ENCODE data around the gene FANCG.
A peak's percentile ranks its signal among the peaks of the same experiment; 100 is the strongest.

The FANCG gene

DNA sequence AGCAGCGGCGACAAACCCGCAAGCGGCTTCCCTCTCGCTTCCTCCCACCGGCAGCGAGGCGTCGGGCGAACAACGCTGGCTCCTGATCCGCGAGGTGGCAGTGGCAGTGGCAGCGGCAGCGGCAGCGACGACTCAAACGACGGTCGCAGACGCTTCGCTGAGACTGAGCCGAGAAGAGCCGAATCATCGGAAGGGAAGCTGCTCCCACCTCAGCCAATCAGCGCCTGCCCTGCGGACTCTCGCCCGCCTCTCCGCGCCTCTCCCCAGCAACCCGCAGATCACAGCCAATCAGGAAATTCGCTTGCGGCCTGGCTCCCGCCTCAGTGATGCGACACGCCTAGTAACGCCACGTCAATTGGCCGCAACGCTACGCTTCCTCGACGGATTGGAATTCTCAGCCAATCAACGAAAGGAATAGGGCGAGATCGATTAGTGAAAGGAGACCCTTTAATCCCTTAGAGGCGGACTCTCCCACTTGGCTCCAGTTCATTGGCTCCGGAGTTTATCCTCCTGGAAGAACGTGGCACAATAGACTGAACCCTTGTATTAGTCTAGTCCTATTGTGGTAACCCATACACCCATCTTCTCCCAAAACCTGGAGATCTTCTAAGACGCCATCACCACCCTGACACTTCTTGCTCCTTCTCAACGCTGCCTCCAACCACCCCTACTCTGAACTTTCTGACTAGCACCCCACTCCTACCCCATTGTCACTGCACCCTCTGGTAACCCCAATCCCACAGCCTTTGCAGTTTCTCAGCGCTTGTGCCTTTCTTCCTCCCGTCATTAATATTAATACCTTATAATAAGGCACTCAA is 7.1 kb downstream of the FANCG start, which contains the start of gene VCP:
Gene VCP (minus strand): TSS at position 165 of the 818 bp plus-strand sequence. CDS start 272 bp downstream, outside the sequence.
- Histone ChIP-seq H3K9me3 (ENCODE audit: severe bottlenecking) (no peaks in the 10 kb centered on the region), H3K27ac (ENCODE audit: poor library complexity, severe bottlenecking) (peak within 1 kb of the TSS; percentile 93), H3K36me3 (ENCODE audit: low read depth) (peaks cover 65% of the 10 kb centered on the region), H3K27me3 (ENCODE audit: insufficient read depth, poor library complexity, severe bottlenecking) (no peaks in the 10 kb centered on the region), H3K4me1 (ENCODE audit: insufficient read depth, poor library complexity, severe bottlenecking) (peaks cover 17% of the 10 kb centered on the region), H3K4me3 (ENCODE audit: severe bottlenecking) (peak within 1 kb of the TSS; percentile 89)
- TF ChIP-seq, protein P1, sequence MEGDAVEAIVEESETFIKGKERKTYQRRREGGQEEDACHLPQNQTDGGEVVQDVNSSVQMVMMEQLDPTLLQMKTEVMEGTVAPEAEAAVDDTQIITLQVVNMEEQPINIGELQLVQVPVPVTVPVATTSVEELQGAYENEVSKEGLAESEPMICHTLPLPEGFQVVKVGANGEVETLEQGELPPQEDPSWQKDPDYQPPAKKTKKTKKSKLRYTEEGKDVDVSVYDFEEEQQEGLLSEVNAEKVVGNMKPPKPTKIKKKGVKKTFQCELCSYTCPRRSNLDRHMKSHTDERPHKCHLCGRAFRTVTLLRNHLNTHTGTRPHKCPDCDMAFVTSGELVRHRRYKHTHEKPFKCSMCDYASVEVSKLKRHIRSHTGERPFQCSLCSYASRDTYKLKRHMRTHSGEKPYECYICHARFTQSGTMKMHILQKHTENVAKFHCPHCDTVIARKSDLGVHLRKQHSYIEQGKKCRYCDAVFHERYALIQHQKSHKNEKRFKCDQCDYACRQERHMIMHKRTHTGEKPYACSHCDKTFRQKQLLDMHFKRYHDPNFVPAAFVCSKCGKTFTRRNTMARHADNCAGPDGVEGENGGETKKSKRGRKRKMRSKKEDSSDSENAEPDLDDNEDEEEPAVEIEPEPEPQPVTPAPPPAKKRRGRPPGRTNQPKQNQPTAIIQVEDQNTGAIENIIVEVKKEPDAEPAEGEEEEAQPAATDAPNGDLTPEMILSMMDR (IDR thresholded peaks at IDR 0.05; ENCODE audit: poor library complexity, severe bottlenecking) = no peak
- ATAC-seq (ENCODE audit: low read depth) (peak; percentile 90), DNase-seq (ENCODE audit: low spot score) (peak; percentile 99)

DNA sequence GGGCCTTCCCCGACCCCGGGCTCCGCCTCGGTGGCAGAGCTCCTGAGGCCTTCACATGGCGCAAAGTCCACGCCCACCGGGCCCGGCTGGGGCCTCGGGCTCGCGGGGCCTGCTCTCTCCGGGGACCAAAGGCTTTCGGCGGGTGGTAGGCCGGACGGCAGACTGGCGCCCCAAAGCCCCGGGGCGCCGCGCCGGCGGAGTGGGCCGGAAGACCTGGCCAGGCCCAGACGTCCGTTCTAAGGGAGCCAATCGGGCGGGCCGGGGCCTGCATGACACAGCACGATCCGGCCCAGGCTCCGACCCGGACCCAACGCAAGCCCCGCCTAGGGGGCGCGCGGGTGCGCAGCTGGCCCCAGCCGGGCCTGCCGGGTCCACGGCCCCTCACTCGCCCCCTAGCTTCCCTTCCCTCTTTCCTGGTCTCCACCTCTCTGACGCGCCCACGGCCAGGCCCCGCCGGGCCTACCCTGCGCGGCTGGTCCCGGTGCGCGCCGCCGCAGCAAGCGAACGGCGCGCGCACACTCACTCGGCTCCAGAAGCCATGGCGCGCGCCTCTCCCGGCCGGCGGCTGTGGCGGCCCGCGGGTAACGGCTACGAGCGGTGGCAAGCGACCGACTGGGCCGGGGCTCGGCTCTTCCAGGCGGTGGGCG is 7.8 kb downstream of the FANCG start:
- Histone ChIP-seq H3K27me3 (ENCODE audit: insufficient read depth, poor library complexity, severe bottlenecking) (no peaks in the 10 kb centered on the region), H3K4me1 (ENCODE audit: insufficient read depth, poor library complexity, severe bottlenecking) (peaks cover 17% of the 10 kb centered on the region), H3K36me3 (ENCODE audit: low read depth) (peaks cover 65% of the 10 kb centered on the region), H3K9me3 (ENCODE audit: severe bottlenecking) (no peaks in the 10 kb centered on the region), H3K4me3 (ENCODE audit: severe bottlenecking) (peak overlapping the region; percentile 89), H3K27ac (ENCODE audit: poor library complexity, severe bottlenecking) (peak overlapping the region; percentile 93)
- ATAC-seq (ENCODE audit: low read depth) = peak; percentile 74
- TF ChIP-seq, protein P1 (IDR thresholded peaks at IDR 0.05; ENCODE audit: poor library complexity, severe bottlenecking) = peak; percentile 63
- DNase-seq (ENCODE audit: low spot score) = peak; percentile 89

DNA sequence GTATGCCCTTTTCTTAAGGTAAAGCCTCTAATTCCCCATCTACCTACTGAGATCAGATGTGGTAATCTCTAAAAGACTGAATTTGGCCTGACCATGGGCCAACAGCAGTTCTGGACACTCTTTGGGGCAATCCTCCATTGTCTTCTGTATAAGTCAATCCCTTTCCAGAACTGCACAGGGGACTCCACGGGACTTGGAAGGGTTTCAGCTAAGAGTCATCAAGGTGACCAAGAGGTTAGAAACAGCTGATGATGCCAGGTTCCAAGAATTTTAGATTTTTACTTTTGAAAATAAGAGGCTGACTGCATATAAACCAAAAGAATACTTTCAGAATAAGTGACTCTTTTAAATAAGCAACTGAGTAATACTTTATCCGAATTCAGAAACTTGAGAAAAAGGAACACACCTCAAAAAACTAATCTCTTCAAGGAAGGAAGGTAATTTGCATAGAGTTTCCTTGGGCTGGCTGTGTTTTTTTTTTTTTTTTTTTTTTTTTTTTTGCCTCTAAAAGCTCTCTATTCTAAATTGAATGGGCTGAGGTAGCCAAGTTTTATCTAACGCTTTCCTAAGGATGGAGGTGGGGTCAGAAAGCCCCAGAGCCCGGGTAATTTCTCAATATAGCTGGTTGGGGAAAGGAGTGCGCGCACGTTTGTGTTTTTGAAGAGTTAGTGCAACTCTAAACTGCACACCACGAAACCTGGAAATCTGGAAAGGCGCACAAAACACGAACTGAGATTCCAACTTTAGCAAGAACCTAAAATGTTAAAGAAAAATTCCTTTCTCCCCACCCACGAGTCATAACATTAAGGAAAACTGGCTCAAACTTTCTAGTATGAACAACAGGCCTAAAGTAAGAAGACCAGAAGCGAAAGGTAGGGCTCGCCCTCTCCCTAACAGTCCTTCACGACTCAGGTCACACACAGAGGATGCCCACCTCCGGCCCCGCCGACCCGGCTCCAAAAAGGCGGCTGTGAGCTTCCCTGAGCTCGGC is 8.6 kb downstream of the FANCG start:
- H3K36me3 ChIP-seq (ENCODE audit: low read depth) = peaks cover 65% of the 10 kb centered on the region

DNA sequence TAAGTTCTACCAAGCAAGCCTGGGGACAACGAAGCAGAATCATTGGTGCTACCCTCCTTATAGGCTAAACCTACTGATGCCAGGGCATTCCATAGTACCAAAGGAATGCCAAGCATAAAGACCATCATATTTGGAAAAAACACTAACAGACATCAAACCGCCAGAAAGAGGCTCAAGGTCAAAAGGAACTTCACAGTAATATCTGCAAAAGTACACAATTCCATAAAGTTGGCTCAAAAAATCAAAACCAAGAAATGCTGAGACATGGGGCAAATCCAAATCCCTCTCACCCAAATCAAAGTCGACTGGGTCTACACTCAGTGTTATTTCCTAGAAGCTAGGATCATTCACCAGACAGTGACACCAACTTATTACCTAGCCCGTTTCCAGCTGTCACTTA is 10.7 kb downstream of the FANCG start:
- Histone ChIP-seq H3K27ac (ENCODE audit: poor library complexity, severe bottlenecking) (no peak overlapping the region), H3K27me3 (ENCODE audit: insufficient read depth, poor library complexity, severe bottlenecking) (no peaks in the 10 kb centered on the region), H3K9me3 (ENCODE audit: severe bottlenecking) (no peaks in the 10 kb centered on the region), H3K36me3 (ENCODE audit: low read depth) (peaks cover 76% of the 10 kb centered on the region), H3K4me3 (ENCODE audit: severe bottlenecking) (no peak overlapping the region), H3K4me1 (ENCODE audit: insufficient read depth, poor library complexity, severe bottlenecking) (peaks cover 17% of the 10 kb centered on the region)
- TF ChIP-seq, protein P1 (IDR thresholded peaks at IDR 0.05; ENCODE audit: poor library complexity, severe bottlenecking) = no peak
- DNase-seq (ENCODE audit: low spot score) = no peak
- ATAC-seq (ENCODE audit: low read depth) = no peak

More for the DNA sequence above, 8.6 kb downstream of the FANCG start:
- peak overlapping the region; percentile 93 for H3K27ac ChIP-seq (ENCODE audit: poor library complexity, severe bottlenecking)
- TF ChIP-seq, protein P1 (IDR thresholded peaks at IDR 0.05; ENCODE audit: poor library complexity, severe bottlenecking) = no peak
- H3K4me3 ChIP-seq (ENCODE audit: severe bottlenecking) = peak overlapping the region; percentile 89
- ATAC-seq (ENCODE audit: low read depth) = no peak
- no peaks in the 10 kb centered on the region for H3K9me3 ChIP-seq (ENCODE audit: severe bottlenecking)
- H3K4me1 ChIP-seq (ENCODE audit: insufficient read depth, poor library complexity, severe bottlenecking) = peaks cover 17% of the 10 kb centered on the region
- H3K27me3 ChIP-seq (ENCODE audit: insufficient read depth, poor library complexity, severe bottlenecking) = no peaks in the 10 kb centered on the region
- no peak for DNase-seq (ENCODE audit: low spot score)

Data from RWPE2 (cell line).